ENCODE data around the gene WNK2.

Gene WNK2

GRCh38 chr9:93186215-93186945 is 2.4 kb downstream of the WNK2 start:
- DNase-seq, result no peak

- DNase-seq, result no peak
Measured at GRCh38 chr9:93187047-93187446, 3.1 kb downstream of the WNK2 start.

- no peak for DNase-seq
Measured at GRCh38 chr9:93187574-93187973, 3.6 kb downstream of the WNK2 start.

- DNase-seq, result no peak
Measured at GRCh38 chr9:93188426-93189368, 4.8 kb downstream of the WNK2 start.

GRCh38 chr9:93189369-93190132 is 5.6 kb downstream of the WNK2 start:
- no peak for DNase-seq

GRCh38 chr9:93190133-93190525 is 6.2 kb downstream of the WNK2 start:
- no peak for DNase-seq

GRCh38 chr9:93190656-93191353 is 6.9 kb downstream of the WNK2 start:
- DNase-seq, result no peak

- DNase-seq, result no peak
Measured at GRCh38 chr9:93191354-93191660, 7.4 kb downstream of the WNK2 start.

GRCh38 chr9:93192721-93193387 is 8.9 kb downstream of the WNK2 start:
- DNase-seq, result no peak

GRCh38 chr9:93193388-93194220 is 9.7 kb downstream of the WNK2 start:
- no peak for DNase-seq

GRCh38 chr9:93194221-93194625 is 10.3 kb downstream of the WNK2 start:
- DNase-seq, result no peak

- no peak for DNase-seq
Measured at GRCh38 chr9:93194641-93195040, 10.7 kb downstream of the WNK2 start.

GRCh38 chr9:93196096-93197055 is 12.4 kb downstream of the WNK2 start:
- DNase-seq, result no peak

- DNase-seq, result no peak
Measured at GRCh38 chr9:93197670-93198069, 13.7 kb downstream of the WNK2 start.

- DNase-seq, result no peak
Measured at GRCh38 chr9:93198117-93198837, 14.3 kb downstream of the WNK2 start.

GRCh38 chr9:93198838-93199625 is 15.1 kb downstream of the WNK2 start:
- DNase-seq, result no peak

GRCh38 chr9:93200449-93200742 is 16.5 kb downstream of the WNK2 start:
- no peak for DNase-seq

- DNase-seq, result no peak
Measured at GRCh38 chr9:93200989-93201334, 17.0 kb downstream of the WNK2 start.
